Daoy (cell line): ENCODE results near the gene VPS26C. TPM values are rescaled to one million over a fixed set of nuclear protein-coding genes. Genes with fewer than 3 reads are reported as not detected.

Source experiments
- total RNA-seq: library from RNA; depleted of rRNA; stranded (reverse); fragments of >200 nt; shearing (Covaris generic); gene quantifications from 2 replicates; pipeline ENCODE4 v1.2.3, GENCODE V29; 2014; rRNA removed

The VPS26C gene
- total RNA-seq, 1 experiment from 2014 or later, result 58.0 TPM

Other genes starting within 250 kb of the VPS26C start
- 12.0 and 16.7 TPM in 2 replicates for gene PIGP, start 194.3 kb downstream of the VPS26C start, total RNA-seq
- gene TTC3, start 194.1 kb downstream of the VPS26C start, total RNA-seq, result 64.1 and 73.2 TPM in 2 replicates
- 34.8 and 36.9 TPM in 2 replicates for gene DYRK1A, start 99.4 kb upstream of the VPS26C start, total RNA-seq